Stimulated activated CD8-positive, alpha-beta memory T cell treated with anti-CD3 and anti-CD28 coated beads, Interleukin-15, amount 100 ng/mL, for 4 hours (primary cell): ENCODE results near the gene DLK1.

Source experiments
- DNase-seq, 2 donors: peaks; one replicate each; pipeline ENCODE4 v3.0.0-alpha.2; 2020; ENCODE audit warnings: low read depth in 2 of 2

Gene DLK1

GRCh38 chr14:100762089-100762515 lies 35.4 kb downstream of the DLK1 start:
- DNase-seq: no peak

- DNase-seq: no peak
Measured at GRCh38 chr14:100762901-100763300, 36.2 kb downstream of the DLK1 start.

GRCh38 chr14:100764471-100765115 lies 37.9 kb downstream of the DLK1 start:
- DNase-seq: no peak

GRCh38 chr14:100765296-100765695 lies 38.6 kb downstream of the DLK1 start:
- DNase-seq: no peak

- no peak for DNase-seq
Measured at GRCh38 chr14:100765991-100766390, 39.3 kb downstream of the DLK1 start.

GRCh38 chr14:100767003-100767787 lies 40.5 kb downstream of the DLK1 start:
- no peak for DNase-seq

- no peak for DNase-seq
Measured at GRCh38 chr14:100767788-100768536, 41.3 kb downstream of the DLK1 start.

GRCh38 chr14:100769035-100769939 lies 42.6 kb downstream of the DLK1 start:
- no peak for DNase-seq

- DNase-seq: no peak
Measured at GRCh38 chr14:100770046-100770445, 43.4 kb downstream of the DLK1 start.

- DNase-seq: no peak
Measured at GRCh38 chr14:100770605-100771120, 44.0 kb downstream of the DLK1 start.

GRCh38 chr14:100771121-100771800 lies 44.6 kb downstream of the DLK1 start:
- no peak for DNase-seq

GRCh38 chr14:100772607-100773165 lies 46.0 kb downstream of the DLK1 start:
- no peak for DNase-seq

- no peak for DNase-seq
Measured at GRCh38 chr14:100773331-100774163, 46.9 kb downstream of the DLK1 start.

GRCh38 chr14:100774164-100774537 lies 47.5 kb downstream of the DLK1 start:
- DNase-seq: no peak

GRCh38 chr14:100775351-100775830 lies 48.7 kb downstream of the DLK1 start:
- no peak for DNase-seq

GRCh38 chr14:100775831-100776591 lies 49.3 kb downstream of the DLK1 start:
- DNase-seq: no peak

- DNase-seq: no peak
Measured at GRCh38 chr14:100776681-100777365, 50.1 kb downstream of the DLK1 start.

GRCh38 chr14:100777366-100777817 lies 50.7 kb downstream of the DLK1 start:
- DNase-seq: no peak
